GM12872 (cell line): ENCODE data around the gene DPYSL5.

Experiments
- CTCF ChIP-seq: IDR thresholded peaks from 3 replicates; pipeline ENCODE4 v1.5.1; 2011; ENCODE audit warnings: low read depth, mild to moderate bottlenecking, low read length, moderate library complexity; ENCODE audit not compliant: insufficient read depth

Gene DPYSL5

GRCh38 chr2:26880161-26880560, 32.2 kb downstream of the DPYSL5 start:
- TF ChIP-seq CTCF: no peak

GRCh38 chr2:26880910-26881435, 33.0 kb downstream of the DPYSL5 start:
- no peak for TF ChIP-seq CTCF

- TF ChIP-seq CTCF: no peak
Measured at GRCh38 chr2:26883956-26884355, 36.0 kb downstream of the DPYSL5 start.

GRCh38 chr2:26884486-26884885, 36.6 kb downstream of the DPYSL5 start:
- no peak for TF ChIP-seq CTCF

- TF ChIP-seq CTCF: no peak
Measured at GRCh38 chr2:26885651-26886329, 37.9 kb downstream of the DPYSL5 start.

GRCh38 chr2:26886736-26887135, 38.8 kb downstream of the DPYSL5 start:
- no peak for TF ChIP-seq CTCF

GRCh38 chr2:26887151-26887550, 39.2 kb downstream of the DPYSL5 start:
- TF ChIP-seq CTCF: no peak
